NT2/D1 (cell line): ENCODE measurements around the gene NSL1.

Experiments used
- YY1 ChIP-seq: IDR thresholded peaks from 2 replicates; pipeline ENCODE4 v1.6.1; 2011; ENCODE audit not compliant: insufficient read length, insufficient read depth
- ZNF274 ChIP-seq: IDR thresholded peaks from 2 replicates; pipeline ENCODE4 v1.6.1; 2011; ENCODE audit warnings: mild to moderate bottlenecking, low read depth, low read length

- TF ChIP-seq YY1 (peak; percentile 84), ZNF274 (no peak)
Observed at GRCh38 chr1:212791676-212792395, at the start of gene NSL1, which contains the start of gene TATDN3.
